ENCODE results near the gene NEK2.
"Not testable (repeated sequence)": the region's sequence is repeated elsewhere in the genome, so short reads cannot be mapped to it uniquely, and the experiment has no call there.

Gene NEK2

GRCh38 chr1:211698161-211699026 is 23.0 kb upstream of the NEK2 start:
- Histone ChIP-seq H4K8ac (ENCODE audit: low read depth, low read length) (no peak overlapping the region), H2BK15ac (replicated peaks; ENCODE audit: low read depth) (no peak overlapping the region), H3K4me1 (ENCODE audit: control insufficient read depth, low read depth, low read length) (peaks cover 4% of the 10 kb centered on the region), H3K56ac (ENCODE audit: low read length) (peak overlapping the region; percentile 44), H3K4ac (ENCODE audit: low read depth, low read length) (no peak overlapping the region), H3K36me3 (ENCODE audit: control insufficient read depth, insufficient read depth, low read length) (no peaks in the 10 kb centered on the region), H2AK5ac (ENCODE audit: low read length) (no peak overlapping the region), H2BK120ac (ENCODE audit: low read depth, low read length) (no peak overlapping the region), H3K27ac (ENCODE audit: low read depth, low read length) (no peak overlapping the region), H3K18ac (ENCODE audit: low read length) (peak overlapping the region; percentile 16), H3K79me2 (ENCODE audit: control insufficient read depth, insufficient read depth, low read length) (no peaks in the 10 kb centered on the region), H3K23ac (ENCODE audit: low read length) (no peak overlapping the region), H3K9ac (ENCODE audit: low read length) (peak overlapping the region; percentile 51), H3K79me1 (ENCODE audit: low read length) (no peaks in the 10 kb centered on the region), H2BK5ac (ENCODE audit: low read length) (no peak overlapping the region), H3K4me3 (ENCODE audit: low read length) (peak overlapping the region; percentile 45), H3K4me2 (ENCODE audit: low read length) (peak overlapping the region; percentile 86), H4K5ac (ENCODE audit: low read length) (no peak overlapping the region), H3K27me3 (ENCODE audit: insufficient read depth, low read length, poor library complexity) (no peaks in the 10 kb centered on the region)
- WGBS (ENCODE audit: extremely low coverage, insufficient coverage, low lambda C conversion rate) = no CpG with 5 or more reads among the region's 29 CpGs
- peak; percentile 82 for DNase-seq

- Histone ChIP-seq H3K27ac (ENCODE audit: low read depth, low read length) (no peak overlapping the region), H3K4me3 (ENCODE audit: low read length) (no peak overlapping the region), H3K9ac (ENCODE audit: low read length) (no peak overlapping the region), H3K27me3 (ENCODE audit: insufficient read depth, low read length, poor library complexity) (no peaks in the 10 kb centered on the region), H3K4me1 (ENCODE audit: control insufficient read depth, low read depth, low read length) (peaks cover 4% of the 10 kb centered on the region), H2AK5ac (ENCODE audit: low read length) (no peak overlapping the region), H2BK5ac (ENCODE audit: low read length) (no peak overlapping the region), H4K8ac (ENCODE audit: low read depth, low read length) (no peak overlapping the region), H2BK120ac (ENCODE audit: low read depth, low read length) (no peak overlapping the region), H3K79me2 (ENCODE audit: control insufficient read depth, insufficient read depth, low read length) (no peaks in the 10 kb centered on the region), H3K56ac (ENCODE audit: low read length) (no peak overlapping the region), H4K5ac (ENCODE audit: low read length) (no peak overlapping the region), H3K4me2 (ENCODE audit: low read length) (no peak overlapping the region), H3K79me1 (ENCODE audit: low read length) (no peaks in the 10 kb centered on the region), H3K36me3 (ENCODE audit: control insufficient read depth, insufficient read depth, low read length) (no peaks in the 10 kb centered on the region), H3K23ac (ENCODE audit: low read length) (no peak overlapping the region), H3K18ac (ENCODE audit: low read length) (peak overlapping the region; percentile 25), H2BK15ac (replicated peaks; ENCODE audit: low read depth) (no peak overlapping the region), H3K4ac (ENCODE audit: low read depth, low read length) (no peak overlapping the region)
- no peak for DNase-seq
- no CpG with 5 or more reads among the region's 1 CpG for WGBS (ENCODE audit: extremely low coverage, insufficient coverage, low lambda C conversion rate)
Observed at GRCh38 chr1:211697356-211697755, 21.9 kb upstream of the NEK2 start.

GRCh38 chr1:211695135-211695816 is 19.9 kb upstream of the NEK2 start:
- H2BK5ac ChIP-seq (ENCODE audit: low read length) = peak overlapping the region; percentile 69
- no CpG with 5 or more reads among the region's 10 CpGs for WGBS (ENCODE audit: extremely low coverage, insufficient coverage, low lambda C conversion rate)
- peak overlapping the region; percentile 43 for H3K27ac ChIP-seq (ENCODE audit: low read depth, low read length)
- no peak overlapping the region for H3K4me3 ChIP-seq (ENCODE audit: low read length)
- no peaks in the 10 kb centered on the region for H3K36me3 ChIP-seq (ENCODE audit: control insufficient read depth, insufficient read depth, low read length)
- no peaks in the 10 kb centered on the region for H3K79me1 ChIP-seq (ENCODE audit: low read length)
- H3K4me1 ChIP-seq (ENCODE audit: control insufficient read depth, low read depth, low read length) = peaks cover 4% of the 10 kb centered on the region
- H3K9ac ChIP-seq (ENCODE audit: low read length) = no peak overlapping the region
- H3K56ac ChIP-seq (ENCODE audit: low read length) = peak overlapping the region; percentile 53
- no peaks in the 10 kb centered on the region for H3K79me2 ChIP-seq (ENCODE audit: control insufficient read depth, insufficient read depth, low read length)
- H2BK15ac ChIP-seq (replicated peaks; ENCODE audit: low read depth) = no peak overlapping the region
- no peak overlapping the region for H3K18ac ChIP-seq (ENCODE audit: low read length)
- H4K8ac ChIP-seq (ENCODE audit: low read depth, low read length) = no peak overlapping the region
- peak overlapping the region; percentile 14 for H3K4me2 ChIP-seq (ENCODE audit: low read length)
- no peaks in the 10 kb centered on the region for H3K27me3 ChIP-seq (ENCODE audit: insufficient read depth, low read length, poor library complexity)
- DNase-seq = peak; percentile 93
- H3K23ac ChIP-seq (ENCODE audit: low read length) = no peak overlapping the region
- H4K5ac ChIP-seq (ENCODE audit: low read length) = no peak overlapping the region
- H2AK5ac ChIP-seq (ENCODE audit: low read length) = no peak overlapping the region
- H3K4ac ChIP-seq (ENCODE audit: low read depth, low read length) = no peak overlapping the region
- no peak overlapping the region for H2BK120ac ChIP-seq (ENCODE audit: low read depth, low read length)

GRCh38 chr1:211693911-211694310 is 18.5 kb upstream of the NEK2 start:
- H2AK5ac ChIP-seq (ENCODE audit: low read length); H3K23ac ChIP-seq (ENCODE audit: low read length); H3K79me2 ChIP-seq (ENCODE audit: control insufficient read depth, insufficient read depth, low read length); H3K4me3 ChIP-seq (ENCODE audit: low read length); H2BK120ac ChIP-seq (ENCODE audit: low read depth, low read length); H3K18ac ChIP-seq (ENCODE audit: low read length); H3K36me3 ChIP-seq (ENCODE audit: control insufficient read depth, insufficient read depth, low read length); H4K8ac ChIP-seq (ENCODE audit: low read depth, low read length); H2BK15ac ChIP-seq (replicated peaks; ENCODE audit: low read depth); H2BK5ac ChIP-seq (ENCODE audit: low read length); H4K5ac ChIP-seq (ENCODE audit: low read length); H3K4me1 ChIP-seq (ENCODE audit: control insufficient read depth, low read depth, low read length); H3K9ac ChIP-seq (ENCODE audit: low read length); H3K27me3 ChIP-seq (ENCODE audit: insufficient read depth, low read length, poor library complexity); DNase-seq; H3K4me2 ChIP-seq (ENCODE audit: low read length); H3K27ac ChIP-seq (ENCODE audit: low read depth, low read length); H3K4ac ChIP-seq (ENCODE audit: low read depth, low read length); H3K56ac ChIP-seq (ENCODE audit: low read length); H3K79me1 ChIP-seq (ENCODE audit: low read length): not testable (repeated sequence)
- no CpG with 5 or more reads among the region's 5 CpGs for WGBS (ENCODE audit: extremely low coverage, insufficient coverage, low lambda C conversion rate)

GRCh38 chr1:211688421-211688820 is 13.0 kb upstream of the NEK2 start:
- Histone ChIP-seq H4K5ac (ENCODE audit: low read length) (no peak overlapping the region), H3K9ac (ENCODE audit: low read length) (no peak overlapping the region), H3K4ac (ENCODE audit: low read depth, low read length) (no peak overlapping the region), H3K36me3 (ENCODE audit: control insufficient read depth, insufficient read depth, low read length) (no peaks in the 10 kb centered on the region), H3K23ac (ENCODE audit: low read length) (no peak overlapping the region), H2AK5ac (ENCODE audit: low read length) (no peak overlapping the region), H3K18ac (ENCODE audit: low read length) (no peak overlapping the region), H2BK15ac (replicated peaks; ENCODE audit: low read depth) (no peak overlapping the region), H3K4me3 (ENCODE audit: low read length) (no peak overlapping the region), H3K27ac (ENCODE audit: low read depth, low read length) (no peak overlapping the region), H3K79me2 (ENCODE audit: control insufficient read depth, insufficient read depth, low read length) (no peaks in the 10 kb centered on the region), H3K27me3 (ENCODE audit: insufficient read depth, low read length, poor library complexity) (no peaks in the 10 kb centered on the region), H3K4me1 (ENCODE audit: control insufficient read depth, low read depth, low read length) (no peaks in the 10 kb centered on the region), H3K4me2 (ENCODE audit: low read length) (no peak overlapping the region), H4K8ac (ENCODE audit: low read depth, low read length) (no peak overlapping the region), H3K79me1 (ENCODE audit: low read length) (no peaks in the 10 kb centered on the region), H2BK120ac (ENCODE audit: low read depth, low read length) (no peak overlapping the region), H2BK5ac (ENCODE audit: low read length) (no peak overlapping the region), H3K56ac (ENCODE audit: low read length) (no peak overlapping the region)
- DNase-seq = no peak
- no CpG with 5 or more reads among the region's 2 CpGs for WGBS (ENCODE audit: extremely low coverage, insufficient coverage, low lambda C conversion rate)

Data from mesendoderm (in vitro differentiated cells).